GM18498 (cell line): Measurements from ENCODE around the gene IFT27.

Source experiments
- ATAC-seq: cut with Tn5 transposase; IDR thresholded peaks from one replicate; pipeline ENCODE4 v1.9.1; 2021; ENCODE audit warnings: mild to moderate bottlenecking, moderate library complexity; ENCODE audit not compliant: unreplicated experiment

Gene IFT27

DNA sequence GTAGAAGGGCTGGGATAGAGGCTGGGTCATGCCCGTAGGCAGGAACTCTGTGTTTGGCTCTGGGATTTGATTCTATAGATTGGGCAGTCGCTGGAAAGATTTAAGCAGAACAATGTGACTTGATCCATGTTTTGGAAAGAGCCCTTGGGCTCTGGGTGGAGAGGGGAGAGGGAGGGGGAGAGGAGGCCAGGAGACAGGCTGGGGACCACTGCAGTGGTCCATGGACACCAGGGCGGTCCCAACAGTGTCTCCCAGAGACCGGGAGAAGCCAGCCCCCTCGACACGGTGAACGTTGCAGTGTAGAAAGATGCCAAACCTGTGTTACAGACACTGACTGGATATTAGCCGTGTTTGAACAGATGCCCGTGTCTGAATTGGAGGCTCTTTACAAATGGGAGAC lies 21.5 kb upstream of the IFT27 start:
- no peak for ATAC-seq

DNA sequence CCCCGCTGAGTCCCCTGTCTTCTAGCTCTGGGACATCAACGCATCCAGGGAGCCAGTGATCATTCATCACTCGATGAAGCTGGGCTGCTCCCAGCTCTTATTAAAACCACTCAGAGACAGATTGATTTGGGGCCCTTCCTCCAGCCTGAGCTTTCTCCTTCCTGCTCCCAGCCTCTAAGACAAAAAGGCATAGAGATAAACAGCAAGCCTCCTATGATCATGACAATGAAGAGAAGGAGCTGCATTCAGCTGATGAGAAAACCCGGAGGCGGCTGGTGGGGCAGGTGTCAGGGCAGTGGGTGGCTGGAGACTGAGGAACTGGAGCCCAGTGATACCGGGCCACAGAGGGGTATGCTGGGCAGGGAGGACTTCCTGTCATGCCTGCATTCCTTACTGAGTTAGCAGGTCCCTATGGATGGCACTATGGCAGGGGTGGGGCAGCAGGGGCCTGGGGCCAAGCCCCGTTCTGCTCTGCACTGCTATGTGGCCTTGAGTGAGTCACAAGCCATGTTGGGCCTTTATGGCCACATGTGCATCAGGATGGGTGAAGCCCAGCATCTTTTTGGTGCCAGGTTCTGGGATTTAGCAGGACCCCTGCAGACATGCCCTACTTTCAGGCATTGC lies 20.7 kb upstream of the IFT27 start:
- no peak for ATAC-seq

DNA sequence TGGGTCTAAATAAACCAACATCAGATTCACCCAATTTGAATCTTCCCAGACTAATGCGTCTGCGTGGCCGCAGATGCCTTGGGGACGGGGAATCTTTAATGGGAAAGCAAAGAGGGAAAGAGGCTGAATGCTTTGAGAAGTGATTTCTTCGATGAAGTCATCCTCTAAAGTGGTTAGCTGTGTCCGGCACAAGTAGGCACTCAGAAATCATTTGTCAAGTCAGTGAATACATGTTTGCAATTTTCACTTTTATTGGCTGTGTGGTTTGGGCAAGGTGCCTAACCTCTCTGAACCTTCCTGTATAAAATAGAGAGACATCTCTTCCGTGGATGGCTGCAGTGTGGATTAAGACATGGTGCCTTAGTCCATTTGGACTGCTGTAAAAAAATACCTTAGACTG lies 19.7 kb upstream of the IFT27 start:
- no peak for ATAC-seq

DNA sequence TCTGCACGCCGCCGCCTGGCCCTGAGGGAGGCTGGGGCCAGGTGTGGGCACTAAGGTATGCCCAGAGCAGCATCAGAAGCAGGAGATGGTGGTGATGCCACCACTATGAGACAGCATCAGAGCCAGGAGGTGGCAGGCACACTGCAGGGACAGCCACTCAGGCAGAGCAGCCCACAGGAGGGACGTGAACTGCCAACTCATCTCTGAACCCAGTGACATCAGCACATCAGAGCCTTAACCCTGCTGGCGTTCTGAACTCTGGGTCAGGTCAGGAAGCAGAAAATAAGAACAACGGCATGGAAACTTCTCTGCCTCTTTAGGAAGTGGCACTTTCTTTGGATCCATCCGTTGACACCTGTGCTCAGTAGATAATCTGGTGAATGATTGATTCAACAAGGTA lies 14.7 kb upstream of the IFT27 start:
- no peak for ATAC-seq

DNA sequence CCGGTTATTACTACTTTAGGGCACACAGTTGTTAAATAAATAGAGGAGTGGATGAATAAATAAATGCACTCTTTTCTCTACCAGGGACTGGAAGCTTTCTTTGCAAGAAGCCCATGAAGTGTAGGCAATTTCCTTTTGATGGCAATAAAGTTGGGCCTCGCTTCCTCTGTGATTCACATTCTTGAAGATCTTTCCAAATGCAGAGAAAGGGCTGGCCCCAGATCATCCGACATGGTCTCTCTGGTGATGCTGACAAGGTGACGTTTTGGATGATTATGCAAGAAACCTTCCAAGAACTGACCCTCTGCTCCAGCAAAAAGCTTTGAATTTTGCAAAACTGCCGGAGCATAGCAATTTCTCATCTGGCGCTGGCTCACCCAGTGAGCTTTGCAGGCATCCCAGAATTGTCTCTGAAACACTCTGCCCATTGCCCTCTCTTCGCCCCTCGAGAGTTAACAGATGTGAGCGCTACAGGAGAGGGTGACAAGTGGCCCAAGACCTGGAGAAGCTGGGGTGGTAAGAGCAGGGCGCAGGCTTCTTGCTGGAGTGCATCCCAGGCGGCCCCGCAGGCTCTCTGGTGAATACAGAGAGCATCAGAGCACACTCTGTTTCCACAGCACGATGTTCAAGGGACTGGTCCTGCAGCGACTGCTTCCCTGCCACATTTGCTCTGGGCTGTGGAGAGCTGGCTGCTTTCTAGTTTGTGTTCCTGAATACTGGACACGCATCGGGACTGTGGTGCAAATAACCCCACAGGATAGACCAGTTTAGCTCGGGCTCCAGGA lies 11.5 kb upstream of the IFT27 start:
- no peak for ATAC-seq

DNA sequence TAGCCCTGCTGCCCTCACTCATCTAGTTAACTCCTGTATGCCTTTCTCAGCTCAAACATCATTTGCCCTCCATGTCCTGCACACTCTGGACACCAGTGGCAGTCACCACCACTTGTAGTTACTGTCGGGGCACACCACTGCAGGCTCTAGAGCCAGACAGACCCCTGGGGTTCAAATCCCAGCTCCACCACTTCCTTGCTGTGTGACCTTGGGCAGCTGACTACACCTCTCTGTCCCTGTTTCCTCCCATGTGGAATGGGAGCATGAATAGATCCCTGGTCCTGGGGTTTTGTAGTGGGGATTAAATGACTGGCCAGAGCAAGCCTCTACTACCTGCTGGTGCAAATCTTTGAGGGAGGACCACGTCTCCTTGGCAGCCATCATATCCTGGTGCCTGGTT lies 7.8 kb upstream of the IFT27 start:
- ATAC-seq: no peak

DNA sequence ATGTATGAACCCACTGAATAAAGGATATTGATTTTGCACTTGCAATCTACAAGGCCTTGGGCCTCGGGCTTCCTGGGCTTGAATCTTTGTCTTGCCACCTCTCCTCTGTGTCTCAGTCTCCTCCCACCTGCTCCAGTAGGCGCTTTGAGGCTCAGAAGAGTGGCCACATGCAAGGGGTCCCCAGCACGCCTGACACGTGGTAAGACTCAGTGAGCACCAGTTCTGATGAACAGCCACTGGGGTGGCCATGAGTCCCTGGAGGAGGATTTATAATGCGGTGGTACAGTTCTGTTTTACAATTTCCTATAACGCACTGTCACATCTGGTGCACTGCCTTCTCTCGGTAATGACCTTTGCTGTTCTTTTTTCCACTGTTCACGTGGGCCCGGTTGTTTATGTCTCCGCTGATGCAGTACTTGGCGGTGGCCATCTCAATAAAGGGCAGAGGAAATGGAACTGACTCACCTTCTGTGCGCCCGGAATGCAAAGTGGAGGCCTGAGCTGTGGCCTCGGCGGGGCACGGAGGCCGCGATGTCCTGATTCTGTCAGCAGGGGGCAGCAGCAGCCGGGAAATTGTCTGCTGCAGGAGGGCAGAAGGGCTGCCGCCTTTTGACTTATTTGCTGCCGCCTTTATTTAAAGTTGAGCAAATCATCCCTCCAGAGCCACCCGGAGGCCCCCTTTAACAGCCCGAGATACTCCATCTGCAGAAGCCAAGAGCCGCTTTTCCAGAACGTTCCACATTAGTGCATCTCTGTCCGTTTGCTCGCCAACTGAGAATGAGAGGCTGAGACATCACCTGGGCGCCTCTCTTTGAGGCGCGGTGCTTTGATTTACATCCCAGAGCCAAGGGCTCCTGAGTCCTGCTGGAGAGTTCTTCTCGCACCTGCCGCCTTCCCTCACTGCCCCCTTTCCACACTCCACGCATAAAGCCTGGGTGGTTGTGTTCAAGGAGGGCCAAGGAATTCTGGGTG lies 6.0 kb upstream of the IFT27 start:
- ATAC-seq: peak; percentile 68

DNA sequence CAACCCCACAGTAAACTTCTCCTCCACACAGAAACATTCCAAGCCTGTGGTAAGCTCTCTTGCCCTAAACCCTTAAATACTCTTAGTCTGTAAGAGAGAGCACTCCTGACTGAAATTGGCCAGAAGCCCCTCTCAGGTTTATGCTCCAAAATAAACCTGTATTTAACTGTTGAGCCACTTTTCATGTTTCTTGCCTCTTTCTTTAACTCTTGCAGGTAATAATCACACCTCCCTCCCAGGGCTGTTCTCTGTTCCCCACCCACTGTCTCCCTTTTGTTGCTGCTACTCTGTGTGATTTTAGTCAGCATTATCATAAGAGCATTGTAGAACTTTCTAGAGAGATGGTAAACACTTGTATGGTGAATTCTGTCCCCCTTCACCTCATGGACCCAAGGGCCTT lies 2.1 kb upstream of the IFT27 start:
- no peak for ATAC-seq

DNA sequence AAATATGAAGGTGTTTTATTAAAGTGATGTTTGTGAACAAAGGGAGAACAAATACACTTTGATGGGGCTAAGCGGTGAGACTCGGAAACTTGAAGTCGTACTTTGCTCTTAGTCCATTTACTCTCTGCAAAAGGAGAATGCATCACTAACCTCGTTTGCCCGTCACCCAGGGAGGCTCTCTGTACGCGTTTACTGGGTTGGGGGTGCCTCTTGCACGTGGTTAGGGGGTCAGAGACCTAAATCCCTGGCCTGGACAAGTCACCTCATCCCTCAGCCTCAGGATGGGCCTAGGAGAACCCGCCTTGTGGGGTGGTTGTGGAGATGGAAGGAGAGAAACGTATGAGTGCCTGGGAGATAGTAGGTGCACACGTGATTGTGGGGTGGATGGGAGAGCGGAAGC lies 803 bp upstream of the IFT27 start:
- no peak for ATAC-seq

DNA sequence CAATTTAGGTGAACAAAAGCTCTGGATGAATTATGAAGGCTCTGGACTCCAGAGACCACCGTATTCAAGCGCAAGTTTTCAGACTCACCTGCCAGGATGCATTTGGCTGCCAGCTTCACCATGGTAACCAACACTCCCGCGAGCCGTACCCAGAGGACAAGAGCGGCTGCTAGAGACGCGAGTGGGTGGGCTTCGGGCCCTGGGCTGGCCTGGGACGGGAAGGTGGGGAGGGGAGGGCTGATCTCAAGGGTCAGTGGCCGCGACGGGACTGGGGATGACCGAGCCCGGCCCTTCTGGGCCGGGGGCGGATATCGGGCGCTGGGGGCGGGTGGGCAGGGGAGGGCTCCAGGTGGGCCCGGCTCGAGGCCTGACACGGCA lies 344 bp downstream of the IFT27 start:
- peak; percentile 11 for ATAC-seq

DNA sequence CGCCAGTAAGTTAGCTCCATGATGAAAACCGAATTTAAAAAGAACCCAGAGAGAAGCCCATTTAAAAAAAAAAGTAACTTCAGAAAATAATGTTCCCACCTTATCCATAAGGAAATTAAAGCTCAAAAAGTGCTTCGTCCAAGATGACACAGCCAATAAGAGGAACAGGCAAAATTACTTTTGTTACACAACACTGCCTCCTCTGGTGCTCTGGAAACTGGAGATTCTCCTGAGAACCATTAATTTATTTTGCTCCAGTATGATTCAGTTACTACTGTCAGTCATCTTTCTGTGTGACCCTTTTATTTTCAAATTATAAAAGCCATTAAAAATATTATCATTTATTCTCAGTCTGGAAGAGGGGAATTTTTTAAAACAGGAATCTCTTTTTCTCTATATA lies 2.0 kb downstream of the IFT27 start:
- no peak for ATAC-seq

DNA sequence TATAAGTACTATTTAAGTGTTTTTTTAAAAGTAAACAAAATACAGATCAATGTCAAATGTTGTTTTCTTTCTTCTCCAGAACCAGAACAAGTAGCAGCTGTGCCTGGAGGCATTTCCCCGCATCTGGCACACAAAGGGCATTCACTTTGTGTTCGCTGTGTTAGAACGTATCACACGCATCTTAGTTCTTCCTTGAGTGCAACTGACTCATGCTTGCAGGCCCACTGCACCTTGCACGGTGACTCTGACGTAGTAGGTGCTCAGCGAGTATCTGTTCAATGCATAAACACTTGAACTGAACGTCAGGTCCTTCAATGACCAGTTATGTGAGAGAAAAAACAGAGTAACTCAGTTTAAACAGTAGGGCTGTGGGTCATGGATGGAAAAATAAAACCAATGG lies 3.5 kb downstream of the IFT27 start:
- ATAC-seq: no peak

DNA sequence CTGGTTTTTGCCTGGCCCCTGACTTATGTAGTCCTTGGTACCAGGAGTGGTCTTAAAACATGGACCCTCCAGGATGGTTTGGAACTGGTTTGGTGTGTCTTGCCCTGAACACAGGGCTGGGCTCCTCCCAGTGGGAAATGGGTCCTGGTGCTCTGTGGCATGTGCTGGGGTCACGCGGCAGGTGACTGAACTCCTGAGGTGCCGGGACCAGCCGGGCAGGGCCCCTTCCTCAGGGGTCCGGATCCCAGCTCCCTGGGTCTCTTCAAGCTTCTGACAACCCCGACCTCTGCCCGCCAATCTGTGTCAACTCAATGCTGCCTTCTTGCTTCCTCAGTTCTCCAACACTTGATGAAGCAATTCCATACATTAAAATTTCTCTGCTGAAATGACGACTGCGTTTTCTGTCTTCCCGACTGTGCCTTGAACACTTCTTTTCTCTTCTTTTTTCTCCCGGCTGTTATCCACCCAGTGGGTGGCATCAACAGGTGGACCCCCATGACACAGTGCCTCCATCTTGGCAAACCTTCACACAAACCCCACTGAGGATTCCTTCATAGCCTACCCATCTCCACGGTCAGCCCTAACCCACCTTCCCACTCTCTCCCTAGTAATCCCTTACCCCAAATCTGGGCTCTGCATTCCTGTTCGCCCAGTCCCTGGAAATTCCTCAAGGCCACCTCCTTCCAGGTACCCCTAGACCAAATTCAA lies 4.4 kb downstream of the IFT27 start:
- ATAC-seq: no peak

DNA sequence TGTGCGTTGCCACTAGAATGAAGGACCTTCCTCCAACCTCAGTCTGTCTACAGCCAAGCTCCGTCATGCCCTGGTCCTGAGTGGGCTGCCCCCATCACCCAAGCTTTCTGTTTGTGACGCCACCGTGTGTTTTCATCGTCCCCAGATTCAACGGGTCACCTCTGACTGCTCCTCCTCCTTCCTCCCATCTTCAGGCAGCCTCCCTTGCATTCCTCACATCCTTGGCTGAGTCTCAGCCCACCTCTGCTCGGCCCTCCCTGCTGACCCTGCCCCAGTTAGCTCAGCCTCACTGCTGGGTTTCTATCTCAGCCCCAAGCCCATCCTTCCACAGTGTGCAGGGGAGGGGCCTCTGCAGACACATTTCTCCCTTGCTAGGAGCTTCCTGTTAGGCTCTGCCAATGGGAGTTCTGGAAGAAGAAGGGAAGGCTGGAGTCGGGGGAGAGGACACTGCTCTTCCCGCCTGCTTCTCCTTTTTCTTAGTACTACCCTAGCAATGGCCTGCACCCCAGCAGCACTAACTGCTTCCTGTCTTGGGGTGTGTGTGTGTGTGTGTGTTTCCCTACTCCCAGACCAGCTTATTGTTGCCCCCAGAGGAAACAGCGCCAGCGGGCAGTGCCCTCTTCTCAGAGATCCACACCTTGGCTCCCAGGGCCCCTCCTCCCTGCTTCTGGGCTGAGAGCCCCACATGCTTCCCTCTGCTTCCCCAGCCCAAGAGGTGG lies 5.2 kb downstream of the IFT27 start:
- no peak for ATAC-seq

DNA sequence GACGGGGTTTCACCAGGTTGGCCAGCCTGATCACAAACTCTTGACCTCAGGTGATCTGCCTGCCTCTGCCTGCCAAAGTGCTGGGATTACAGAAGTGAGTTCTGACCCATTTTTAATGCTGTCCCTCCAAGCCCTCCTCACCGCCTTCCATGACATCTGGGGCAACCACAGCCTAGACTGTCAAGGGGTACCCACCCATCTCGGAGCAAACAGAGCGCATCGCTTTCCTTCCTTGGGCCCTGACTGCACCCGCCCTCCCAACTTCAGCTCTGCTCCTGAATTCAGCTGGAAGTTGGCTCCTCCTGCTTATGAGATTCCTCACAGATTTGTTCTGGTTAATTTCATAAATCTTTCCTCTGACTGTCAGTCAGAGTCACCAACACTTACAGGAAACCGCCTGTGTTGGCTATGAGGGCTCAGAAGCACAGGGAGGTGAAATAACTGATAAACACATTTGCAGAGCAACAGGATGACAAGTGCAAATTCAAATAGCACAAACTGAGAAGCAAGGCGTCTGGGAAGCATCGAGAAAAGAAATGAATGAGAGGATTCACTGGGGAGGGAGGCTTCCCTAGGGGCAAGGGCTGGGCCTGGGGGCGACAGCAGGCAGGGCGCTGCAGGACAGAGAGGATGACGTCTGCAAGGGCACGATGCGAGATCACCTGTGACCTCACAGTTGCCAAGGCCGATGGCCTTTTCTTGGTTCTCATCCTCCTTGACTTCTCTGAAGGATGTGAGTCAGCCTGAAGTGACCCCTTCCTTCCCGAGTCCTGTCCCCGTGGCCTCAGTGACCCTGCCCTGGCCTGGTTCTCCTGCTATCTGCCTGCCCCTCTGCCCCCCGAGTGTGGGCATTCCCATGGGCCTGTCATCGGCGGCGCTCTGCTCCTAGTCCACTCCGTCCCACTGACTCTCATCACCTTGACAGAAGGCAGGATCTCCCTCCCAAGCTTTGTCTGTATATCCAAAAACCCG lies 6.1 kb downstream of the IFT27 start:
- ATAC-seq: no peak

DNA sequence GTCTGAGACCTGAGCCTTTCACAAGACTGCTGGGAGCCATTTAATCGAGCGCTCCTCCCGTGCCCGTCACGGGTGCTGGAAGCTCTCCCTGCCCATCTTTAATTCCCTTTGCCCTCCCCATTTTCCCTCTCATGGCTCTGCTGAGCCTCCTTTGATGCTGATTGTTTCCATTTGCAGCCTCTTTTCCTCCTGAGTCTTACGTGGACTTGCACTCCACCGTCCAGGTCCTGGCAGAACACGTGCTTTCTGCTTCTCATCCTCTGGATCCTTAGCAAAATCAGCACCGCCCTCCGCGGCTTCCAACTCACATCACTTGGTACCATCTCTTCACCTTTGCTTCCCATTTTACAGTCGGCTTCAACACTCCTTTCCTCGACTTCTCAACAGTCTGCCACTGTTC lies 7.3 kb downstream of the IFT27 start:
- no peak for ATAC-seq

DNA sequence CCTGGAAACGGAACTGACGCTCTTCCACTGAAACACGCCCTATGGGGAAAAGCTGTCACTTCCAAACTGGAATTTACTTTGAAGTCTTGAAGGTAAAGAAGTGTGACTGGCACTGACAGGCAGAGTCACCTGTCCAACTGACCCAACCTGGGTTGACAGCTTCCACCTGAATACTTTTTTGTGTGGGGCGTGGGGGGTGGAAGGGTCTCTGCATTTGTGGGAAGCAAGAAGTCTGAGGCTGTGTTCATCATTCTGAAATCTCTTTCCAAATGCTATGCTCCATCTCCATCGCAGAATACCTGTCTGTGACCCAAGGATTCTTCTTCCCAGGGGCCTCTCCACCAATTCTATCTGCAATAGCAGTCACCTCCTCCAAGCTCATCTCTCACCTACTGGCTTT lies 7.8 kb downstream of the IFT27 start:
- ATAC-seq: no peak

DNA sequence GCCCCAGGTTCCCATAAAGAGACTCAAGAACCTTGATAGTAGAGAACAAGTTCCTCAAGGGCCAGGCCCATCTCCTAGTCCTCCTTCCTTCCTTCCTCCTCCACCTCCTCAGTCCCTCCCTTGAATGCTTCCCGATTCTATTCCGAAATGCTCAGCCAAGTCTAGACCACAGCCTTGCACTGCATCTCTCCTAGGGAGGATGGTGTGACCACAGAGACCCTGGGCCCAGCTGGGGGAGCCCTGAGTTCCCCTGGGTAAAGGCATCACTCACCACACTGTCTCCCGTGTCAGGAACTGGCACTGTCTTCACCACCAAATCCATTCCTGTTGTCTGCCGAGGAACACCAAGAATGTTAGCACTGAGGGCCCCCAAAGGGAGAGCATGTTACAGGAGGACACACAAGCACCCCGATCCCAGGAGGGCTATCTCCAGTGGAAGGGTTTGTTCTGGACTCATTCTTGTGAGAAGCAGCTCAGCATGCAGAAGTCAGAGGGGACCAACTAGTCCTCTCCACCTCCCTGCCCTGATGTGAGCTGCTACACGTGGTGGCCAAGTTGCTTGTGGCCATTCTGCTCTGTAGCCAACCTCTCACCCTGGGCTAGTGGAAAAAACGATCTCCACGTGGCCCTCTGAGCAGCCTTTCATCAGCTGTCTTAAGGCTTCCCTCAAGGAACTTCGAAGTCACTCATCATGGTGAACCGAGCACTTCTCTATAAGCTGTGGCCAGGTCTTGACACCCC lies 8.7 kb downstream of the IFT27 start:
- ATAC-seq: no peak
